Neural cell (in vitro differentiated cells): ENCODE measurements around the gene PYGO2. TPM values are rescaled to one million over a fixed set of nuclear protein-coding genes. Genes with fewer than 3 reads are reported as not detected.

Experiments
- H2AFZ ChIP-seq: fragments of 200-600, 300-800 bp; sonication (generic), shearing (Covaris generic); 2 replicates; pipeline ENCODE4 v1.6.0; 2014; ENCODE audit warnings: low read depth, mild to moderate bottlenecking, antibody characterized with exemption, low read length, moderate library complexity
- H3F3A ChIP-seq: fragments of 200-600 bp; shearing (Covaris generic); 2 replicates; pipeline ENCODE4 v1.6.1; 2016; ENCODE audit warnings: mild to moderate bottlenecking, moderate library complexity, mixed read lengths, antibody characterized with exemption, low read length; ENCODE audit not compliant: insufficient read depth, poor library complexity, severe bottlenecking
- H3K27ac ChIP-seq: fragments of 200-600, 300-800 bp; sonication (generic), shearing (Covaris generic); 2 replicates; pipeline ENCODE4 v1.5.1; 2014; ENCODE audit warnings: mild to moderate bottlenecking, low read length, moderate library complexity
- H3K27me3 ChIP-seq: fragments of 300-800, 200-600 bp; sonication (generic), shearing (Covaris generic); 2 replicates; pipeline ENCODE4 v1.6.0; 2014; ENCODE audit warnings: mild to moderate bottlenecking, low read depth, low read length, moderate library complexity; ENCODE audit not compliant: insufficient read depth
- H3K36me3 ChIP-seq: fragments of 300-800, 200-600 bp; sonication (generic), shearing (Covaris generic); 2 replicates; pipeline ENCODE4 v1.5.1; 2014; ENCODE audit warnings: mild to moderate bottlenecking, antibody characterized with exemption, low read length, moderate library complexity; ENCODE audit not compliant: insufficient read depth
- H3K4me2 ChIP-seq: fragments of 300-800, 200-600 bp; sonication (generic), shearing (Covaris generic); 2 replicates; pipeline ENCODE4 v1.6.0; 2014; ENCODE audit warnings: mild to moderate bottlenecking, low read length
- H3K4me3 ChIP-seq: fragments of 300-800, 200-600 bp; sonication (generic), shearing (Covaris generic); 2 replicates; pipeline ENCODE4 v1.5.1; 2014; ENCODE audit warnings: mild to moderate bottlenecking, low read length, moderate library complexity
- H3K79me2 ChIP-seq: fragments of 200-600 bp; shearing (Covaris generic); replicated peaks from 2 replicates; pipeline ENCODE4 v1.6.0; 2014; ENCODE audit warnings: mild to moderate bottlenecking, low read length, moderate library complexity; ENCODE audit not compliant: insufficient read depth
- H3K9ac ChIP-seq: fragments of 300-800, 200-600 bp; sonication (generic), shearing (Covaris generic); 2 replicates; pipeline ENCODE4 v1.6.1; 2016; ENCODE audit warnings: mild to moderate bottlenecking, low read length, mixed read lengths
- H3K9me2 ChIP-seq: fragments of 200-600 bp; shearing (Covaris generic); 2 replicates; pipeline ENCODE4 v1.6.1; 2016; ENCODE audit warnings: mild to moderate bottlenecking, low read length, mixed read lengths; ENCODE audit not compliant: insufficient read depth
- H3K9me3 ChIP-seq: fragments of 200-600, 300-800 bp; sonication (generic), shearing (Covaris generic); 2 replicates; pipeline ENCODE4 v1.6.1; 2016; ENCODE audit warnings: mild to moderate bottlenecking, mixed run types, low read length, moderate library complexity, mixed read lengths
- H4K20me1 ChIP-seq: fragments of 200-600 bp; shearing (Covaris generic); 2 replicates; pipeline ENCODE4 v1.6.1; 2016; ENCODE audit warnings: mild to moderate bottlenecking, mixed run types; ENCODE audit not compliant: insufficient read depth
- CTCF ChIP-seq: fragments of 450-650 bp; IDR thresholded peaks from 2 replicates; pipeline ENCODE4 v1.5.1; 2014; ENCODE audit warnings: antibody characterized with exemption, mild to moderate bottlenecking, moderate library complexity; ENCODE audit not compliant: poor library complexity, severe bottlenecking
- EP300 ChIP-seq: fragments of 450-650 bp; conservative IDR thresholded peaks from 2 replicates; pipeline ENCODE4 v1.6.1; 2014; ENCODE audit warnings: antibody characterized with exemption, mild to moderate bottlenecking, moderate library complexity; ENCODE audit not compliant: poor library complexity, severe bottlenecking
- EZH2 ChIP-seq: fragments of 200-600, 300-800 bp; shearing (Covaris generic), sonication (generic); IDR thresholded peaks from 2 replicates; pipeline ENCODE4 v1.6.1; 2014; ENCODE audit warnings: antibody characterized with exemption, low read length, borderline replicate concordance, mild to moderate bottlenecking; ENCODE audit not compliant: insufficient read depth, poor library complexity, severe bottlenecking
- MXI1 ChIP-seq: fragments of 450-650 bp; conservative IDR thresholded peaks from 2 replicates; pipeline ENCODE4 v1.6.1; 2014; ENCODE audit warnings: antibody characterized with exemption, mild to moderate bottlenecking; ENCODE audit not compliant: poor library complexity, severe bottlenecking
- POLR2AphosphoS5 ChIP-seq: IDR thresholded peaks from 2 replicates; pipeline ENCODE4 v1.6.1; 2012
- RAD21 ChIP-seq: fragments of 450-650 bp; conservative IDR thresholded peaks from 2 replicates; pipeline ENCODE4 v1.6.1; 2014; ENCODE audit warnings: antibody characterized with exemption, mild to moderate bottlenecking, moderate library complexity
- REST ChIP-seq: IDR thresholded peaks from 2 replicates; pipeline ENCODE4 v1.6.1; 2012; ENCODE audit warnings: borderline replicate concordance
- SMC3 ChIP-seq: fragments of 450-650 bp; conservative IDR thresholded peaks from 2 replicates; pipeline ENCODE4 v1.6.1; 2014; ENCODE audit warnings: antibody characterized with exemption, mild to moderate bottlenecking, moderate library complexity; ENCODE audit not compliant: poor library complexity
- TAF1 ChIP-seq: IDR thresholded peaks from 2 replicates; pipeline ENCODE4 v1.6.1; 2012; ENCODE audit warnings: low read depth
- polyA plus RNA-seq: library from polyadenylated mRNA; depleted of rRNA; stranded (reverse); fragments of >200 nt; gene quantifications from 2 replicates; pipeline ENCODE4 v1.2.3, GENCODE V29; 2014

Gene PYGO2
- polyA plus RNA-seq, 1 donor from 2014 or later = 13.4 TPM

GRCh38 chr1:154951901-154952657 lies 9.5 kb downstream of the PYGO2 start:
- Histone ChIP-seq H3K27ac (no peak overlapping the region), H3K4me2 (no peak overlapping the region), H3K36me3 (no peaks in the 10 kb centered on the region), H3K27me3 (no peaks in the 10 kb centered on the region), H3K9me2 (no peaks in the 10 kb centered on the region), H3K4me3 (no peak overlapping the region), H4K20me1 (no peaks in the 10 kb centered on the region), H3F3A (peaks cover 8% of the 10 kb centered on the region), H3K9ac (no peak overlapping the region), H3K79me2 (peaks cover 13% of the 10 kb centered on the region), H2AFZ (no peak overlapping the region), H3K9me3 (no peaks in the 10 kb centered on the region)
- TF ChIP-seq EP300 = no peak
- TF ChIP-seq MXI1 = no peak
- no peak for TF ChIP-seq CTCF
- no peak for TF ChIP-seq EZH2
- TF ChIP-seq RAD21 = no peak
- no peak for TF ChIP-seq SMC3
- TF ChIP-seq REST = no peak
- no peak for TF ChIP-seq POLR2AphosphoS5
- no peak for TF ChIP-seq TAF1

- TF ChIP-seq EZH2 (no peak), TAF1 (no peak), CTCF (no peak), POLR2AphosphoS5 (no peak), REST (no peak), SMC3 (no peak), RAD21 (no peak), MXI1 (no peak), EP300 (no peak)
- no peak overlapping the region for H3K4me2 ChIP-seq
- no peak overlapping the region for H2AFZ ChIP-seq
- no peaks in the 10 kb centered on the region for H3K9me3 ChIP-seq
- H3K36me3 ChIP-seq = no peaks in the 10 kb centered on the region
- H4K20me1 ChIP-seq = no peaks in the 10 kb centered on the region
- H3K79me2 ChIP-seq = peaks cover 5% of the 10 kb centered on the region
- H3K27ac ChIP-seq = no peak overlapping the region
- no peaks in the 10 kb centered on the region for H3K27me3 ChIP-seq
- H3K4me3 ChIP-seq = no peak overlapping the region
- H3K9ac ChIP-seq = no peak overlapping the region
- no peaks in the 10 kb centered on the region for H3K9me2 ChIP-seq
- H3F3A ChIP-seq = no peaks in the 10 kb centered on the region
These were observed 13.5 kb downstream of the PYGO2 start for GRCh38 chr1:154948079-154948478.
